ENCODE data around the gene SEC14L6.
A peak's percentile ranks its signal among the peaks of the same experiment; 100 is the strongest.
"Not testable (repeated sequence)": the region's sequence is repeated elsewhere in the genome, so short reads cannot be mapped to it uniquely, and the experiment has no call there.

The SEC14L6 gene

GRCh38 chr22:30546616-30547015, at the start of gene SEC14L6:
SEC14L6 (minus strand) TSS chr22:30546741; CDS start chr22:30546682, 59 bp downstream.
- DNase-seq (ENCODE audit: low spot score) = no peak

DNA sequence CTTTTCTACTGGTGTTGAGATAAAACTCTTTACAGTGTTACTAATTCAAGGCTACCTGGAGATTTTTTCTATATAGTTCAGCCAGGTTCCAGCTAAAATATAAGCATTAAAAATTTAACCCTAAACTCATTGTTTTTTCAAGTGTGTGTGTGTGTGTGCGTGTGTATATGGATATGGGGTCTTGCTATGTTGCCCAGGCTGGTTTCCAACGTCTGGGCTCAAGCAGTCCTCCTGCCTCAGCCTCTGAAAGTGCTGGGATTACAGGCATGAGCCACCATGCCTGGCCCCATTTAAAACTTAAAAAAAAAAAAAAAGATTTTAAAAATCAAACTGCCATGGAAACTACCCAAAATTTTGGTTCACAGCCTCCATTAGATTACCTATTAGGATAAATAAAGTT, 49.7 kb upstream of the SEC14L6 start:
- DNase-seq (ENCODE audit: low spot score) = no peak

DNA sequence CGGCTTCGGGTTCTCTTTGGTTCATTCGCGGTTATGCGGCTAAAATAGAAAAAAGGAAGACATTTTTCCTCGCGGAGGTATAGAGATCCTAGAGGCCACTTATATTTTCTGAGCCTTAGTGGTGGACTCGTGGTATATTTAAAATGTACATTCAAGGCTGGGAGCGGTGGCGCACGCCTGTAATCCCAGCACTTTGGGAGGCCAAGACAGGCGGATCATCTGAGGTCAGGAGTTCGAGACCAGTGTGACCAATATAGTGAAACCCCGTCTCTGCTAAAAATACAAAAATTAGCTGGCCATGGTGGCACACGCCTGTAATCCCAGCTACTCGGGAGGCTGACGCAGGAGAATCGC, 45.8 kb upstream of the SEC14L6 start:
- DNase-seq (ENCODE audit: low spot score) = not testable (repeated sequence)

DNA sequence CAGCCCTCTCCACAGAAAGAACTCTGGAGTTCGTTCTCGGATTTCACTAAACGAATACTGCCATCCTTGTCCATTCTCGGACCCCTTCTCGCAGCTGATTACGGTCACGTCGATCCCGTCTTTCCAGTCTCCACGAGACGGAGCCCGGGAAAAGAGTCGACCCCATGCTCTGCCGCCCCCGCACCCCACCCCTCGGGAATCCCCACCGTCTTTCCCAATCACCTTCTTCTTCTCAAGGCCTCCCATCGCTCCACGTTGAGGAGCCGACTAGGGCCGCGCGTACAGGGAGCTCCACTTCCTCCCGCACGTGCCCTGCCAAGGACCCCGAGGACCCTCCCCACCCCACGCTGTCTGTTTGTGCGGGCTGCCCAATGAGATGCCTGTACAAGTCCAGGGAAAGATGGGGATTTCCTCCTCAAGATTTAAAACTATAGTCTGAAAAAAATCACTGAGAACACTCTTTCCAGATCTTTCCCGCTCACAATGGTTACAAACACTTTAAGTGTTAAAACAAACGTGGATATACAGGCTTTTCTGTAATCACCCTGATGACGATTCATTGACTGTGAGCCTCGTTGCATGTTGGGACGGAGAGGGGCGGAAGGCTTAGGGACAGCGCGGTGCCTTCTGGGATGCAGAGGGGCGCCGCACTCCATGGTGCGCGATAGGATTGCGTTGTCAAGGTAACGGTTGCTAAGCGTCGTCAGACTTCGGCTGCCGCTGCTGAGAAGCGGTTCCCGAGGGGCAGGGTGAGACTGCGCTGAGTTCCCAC, 45.2 kb upstream of the SEC14L6 start, which contains the start of gene PES1:
PES1 (minus strand) TSS at position 323 of the 772 bp plus-strand sequence; CDS start at position 246, 77 bp downstream.
- DNase-seq (ENCODE audit: low spot score) = peak; percentile 99

DNA sequence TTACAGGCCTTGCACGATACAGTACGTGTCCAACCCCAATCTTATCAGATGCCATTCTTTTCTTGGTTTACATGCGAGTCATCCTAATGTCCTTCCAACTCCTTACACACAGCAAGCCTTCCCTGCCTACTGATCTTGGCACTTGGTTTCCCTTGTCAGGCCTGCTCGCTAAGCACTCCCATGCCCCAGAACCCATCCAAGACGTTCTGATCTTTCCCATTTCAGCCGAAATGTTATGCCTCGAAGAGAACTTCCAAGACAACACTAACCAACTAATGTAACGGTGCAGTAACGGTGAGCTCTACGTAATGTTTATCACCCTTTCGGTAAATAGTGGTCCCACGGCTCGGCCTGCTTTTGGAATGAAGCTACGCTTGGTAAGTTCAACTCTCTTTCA, 44.6 kb upstream of the SEC14L6 start:
- DNase-seq (ENCODE audit: low spot score) = peak; percentile 66

DNA sequence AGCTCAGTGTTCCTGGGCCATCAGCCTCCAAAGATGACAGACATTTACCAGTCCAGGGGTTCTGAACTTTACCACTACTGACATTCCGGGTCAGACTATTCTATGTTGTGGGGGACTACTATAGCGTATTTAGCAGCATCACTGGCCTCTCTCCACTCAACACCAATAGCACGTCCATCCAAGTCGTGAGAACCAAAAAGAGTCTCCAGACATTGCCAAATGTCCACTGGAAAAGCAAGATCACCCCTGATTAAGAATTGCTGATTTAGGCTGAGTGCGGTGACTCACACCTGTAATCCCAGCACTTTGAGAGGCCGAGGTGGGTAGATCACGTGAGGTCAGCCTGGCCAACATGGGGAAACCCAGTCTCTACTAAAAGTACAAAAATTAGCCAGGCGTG, 39.9 kb upstream of the SEC14L6 start:
- no peak for DNase-seq (ENCODE audit: low spot score)

GRCh38 chr22:30584441-30584840, 37.9 kb upstream of the SEC14L6 start:
- no peak for DNase-seq (ENCODE audit: low spot score)

GRCh38 chr22:30582788-30583545, 36.4 kb upstream of the SEC14L6 start:
- DNase-seq (ENCODE audit: low spot score) = no peak

DNA sequence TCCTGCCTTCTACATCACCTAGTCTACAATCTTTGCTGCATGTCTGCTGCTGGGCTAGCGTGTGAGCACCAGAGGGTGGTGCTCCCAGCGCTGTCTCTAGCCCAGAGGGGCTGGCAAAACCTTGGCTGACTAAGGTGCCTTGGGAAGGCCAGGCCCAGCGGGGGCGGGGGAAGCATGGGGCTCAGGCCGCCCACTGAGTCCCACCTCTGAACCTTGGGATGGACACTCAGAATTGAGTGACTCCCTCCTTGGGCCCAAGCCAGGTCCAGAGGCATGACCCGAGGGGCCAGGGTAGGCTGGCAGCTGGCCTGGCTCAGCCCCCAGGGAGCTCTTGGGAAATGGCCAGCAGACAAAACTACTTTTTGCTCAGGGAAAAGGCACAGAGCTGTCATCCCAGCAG, 35.5 kb upstream of the SEC14L6 start:
- DNase-seq (ENCODE audit: low spot score) = no peak

DNA sequence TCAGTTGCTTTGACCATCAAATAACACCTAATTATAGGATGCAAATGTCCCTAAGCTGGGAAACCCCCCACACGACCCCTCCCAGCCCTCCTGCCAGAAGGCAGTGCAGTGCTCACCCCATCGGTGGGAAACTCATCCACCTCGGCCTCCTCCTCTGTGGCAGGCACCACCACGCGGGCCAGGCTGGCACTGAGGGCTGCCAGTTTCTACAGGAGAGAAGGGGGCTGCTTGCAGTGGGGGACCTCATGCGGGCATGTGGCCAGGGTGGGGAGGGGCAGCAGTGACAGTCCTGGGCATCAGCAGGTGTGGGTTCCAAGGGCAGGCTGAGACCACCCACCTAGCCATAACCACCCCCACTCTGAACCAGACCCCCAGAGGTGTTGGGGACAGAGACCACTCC, 34.4 kb upstream of the SEC14L6 start:
- DNase-seq (ENCODE audit: low spot score) = no peak

GRCh38 chr22:30578481-30578880, 31.9 kb upstream of the SEC14L6 start:
- no peak for DNase-seq (ENCODE audit: low spot score)

- DNase-seq (ENCODE audit: low spot score) = no peak
Observed at GRCh38 chr22:30575859-30576258, 29.3 kb upstream of the SEC14L6 start.

- DNase-seq (ENCODE audit: low spot score) = no peak
Observed at GRCh38 chr22:30574997-30575671, 28.6 kb upstream of the SEC14L6 start.

DNA sequence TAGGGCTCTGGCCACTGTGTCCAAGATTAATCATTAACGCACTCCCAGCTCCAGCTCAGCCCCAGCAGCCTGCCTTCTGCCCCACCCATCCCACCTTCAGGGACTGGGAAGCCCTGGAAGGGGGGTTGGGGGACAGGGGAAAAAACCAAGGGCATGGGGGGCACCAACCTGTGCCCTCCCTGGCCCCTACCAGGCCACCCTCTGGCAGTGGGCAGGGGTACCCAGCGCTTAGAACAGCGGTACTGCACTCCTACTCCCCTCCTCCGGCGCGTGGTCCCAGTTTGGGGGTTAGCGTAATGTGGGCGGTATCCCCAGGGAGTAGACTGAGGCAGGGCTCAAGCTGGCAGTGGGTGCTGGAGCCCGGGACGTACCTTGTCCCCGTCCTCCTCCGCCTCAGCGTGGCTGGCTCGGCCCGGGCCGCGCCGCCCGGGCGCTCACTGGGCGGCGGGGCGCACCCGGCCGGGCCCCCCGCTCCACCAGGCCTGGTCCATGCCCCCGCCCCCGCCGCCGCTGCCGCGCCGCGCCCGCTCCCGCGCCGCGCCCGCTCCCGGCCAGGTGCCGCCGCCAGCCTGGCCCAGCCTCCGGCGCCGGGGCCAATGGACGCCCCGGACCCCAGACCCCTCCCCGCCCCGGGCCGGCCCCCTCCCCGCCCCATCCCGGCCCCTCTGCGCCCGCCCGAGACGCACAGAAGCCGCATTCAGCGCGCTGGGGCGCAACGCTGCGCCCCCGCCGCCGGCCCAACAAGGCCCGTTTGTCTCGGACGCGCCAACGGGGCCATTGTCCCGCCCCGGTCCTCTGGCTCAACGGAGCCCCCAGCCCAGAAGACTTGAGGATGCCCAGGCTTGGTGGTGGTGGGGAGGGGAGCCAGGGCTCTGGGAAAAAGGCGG, 27.8 kb upstream of the SEC14L6 start, which contains the start of gene GAL3ST1:
GAL3ST1 (minus strand) TSS at position 571 of the 887 bp plus-strand sequence. CDS start 17,273 bp downstream, outside the sequence.
- no peak for DNase-seq (ENCODE audit: low spot score)

DNA sequence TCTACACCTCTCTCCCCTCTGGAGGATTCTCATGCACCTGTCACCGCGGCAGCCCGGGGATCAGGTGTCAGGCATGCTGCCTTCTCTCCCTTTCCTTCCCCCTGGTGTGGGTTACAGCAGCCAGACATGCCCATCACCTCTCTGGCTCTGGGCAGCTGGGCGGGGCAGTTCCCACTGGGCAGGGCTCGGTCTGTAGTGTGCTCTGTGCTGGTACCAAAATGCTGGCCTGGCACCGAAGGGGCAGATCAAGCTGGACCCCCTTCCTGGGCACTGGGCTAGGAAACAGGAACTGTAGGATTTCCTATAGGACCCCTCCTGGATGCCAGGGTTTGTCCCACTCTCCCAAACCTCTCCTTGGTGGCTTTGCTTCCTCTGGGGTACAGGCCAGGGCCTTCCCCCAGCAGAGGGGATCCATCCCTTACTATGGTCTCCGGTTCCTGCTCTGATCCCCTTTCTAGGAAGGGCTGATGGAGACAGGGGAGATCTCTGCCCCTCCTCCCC, 27.1 kb upstream of the SEC14L6 start:
- no peak for DNase-seq (ENCODE audit: low spot score)

- no peak for DNase-seq (ENCODE audit: low spot score)
Observed at GRCh38 chr22:30572840-30573593, 26.5 kb upstream of the SEC14L6 start.

GRCh38 chr22:30572210-30572609, 25.7 kb upstream of the SEC14L6 start:
- DNase-seq (ENCODE audit: low spot score) = no peak

DNA sequence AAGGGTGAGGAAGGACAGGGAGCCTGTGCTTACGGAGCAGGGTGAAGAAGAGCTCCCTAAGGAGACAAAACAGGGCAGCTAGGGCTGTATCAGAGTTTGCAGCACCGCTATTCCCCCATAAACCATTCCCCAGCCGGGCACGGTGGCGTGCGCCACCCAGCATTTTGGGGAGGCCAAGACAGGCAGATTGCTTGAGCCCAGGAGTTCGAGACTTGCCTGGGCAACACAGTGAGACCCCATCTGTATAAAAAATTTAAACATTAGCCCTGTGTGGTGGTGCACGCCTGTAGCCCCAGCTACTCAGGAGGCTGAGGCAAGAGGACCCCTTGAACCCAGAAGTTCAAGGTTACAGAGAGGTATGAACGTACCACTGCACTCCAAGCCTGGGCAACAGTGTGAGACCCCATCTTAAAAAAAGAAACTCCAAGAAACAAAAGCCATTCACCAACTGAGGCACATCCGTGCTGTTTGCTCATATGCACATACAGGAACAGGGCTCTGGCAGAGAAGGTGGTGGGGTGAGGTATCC, 23.2 kb upstream of the SEC14L6 start:
- no peak for DNase-seq (ENCODE audit: low spot score)

- DNase-seq (ENCODE audit: low spot score) = no peak
Observed at GRCh38 chr22:30568137-30568805, 21.7 kb upstream of the SEC14L6 start.

- DNase-seq (ENCODE audit: low spot score) = not testable (repeated sequence)
Observed at GRCh38 chr22:30567277-30567676, 20.7 kb upstream of the SEC14L6 start.

Data from RKO (cell line).